PC-9 (cell line): ENCODE data around the gene C22orf42. TPM values are rescaled to one million over a fixed set of nuclear protein-coding genes. Genes with fewer than 3 reads are reported as not detected.

ENCODE experiments used
- BruUV-seq: library from RNA; stranded (reverse); fragments of 400-500 nt; replicated peaks from 2 replicates; lab custom pipeline; 2021; lab: Mats Ljungman, UMichigan
- CTCF ChIA-PET: fragments of 300-600 bp; sonication (Branson Sonifier 250); formaldehyde crosslinking; loops from one replicate; lab custom pipeline; 2022; ENCODE audit warnings: antibody characterized with exemption; lab: Charles Lee
- POLR2A ChIA-PET: fragments of 300-600 bp; sonication (Branson Sonifier 250); formaldehyde crosslinking; loops from one replicate; lab custom pipeline; 2022; ENCODE audit warnings: antibody characterized with exemption; ENCODE audit not compliant: unreplicated experiment; lab: Charles Lee
- DNase-seq, 2 experiments: peaks; one replicate each; pipeline versions ENCODE4 v3.0.0 to v3.0.0-alpha.2; 2015 to 2022; ENCODE audit warnings: mixed read lengths in 1 of 2
- H2AFZ ChIP-seq: fragments of 200-600 bp; sonication (generic); 2 replicates; pipeline ENCODE4 v1.8.1; 2017; ENCODE audit warnings: antibody characterized with exemption
- H3F3A ChIP-seq: fragments of 200-600 bp; sonication (generic); 2 replicates; pipeline ENCODE4 v1.8.1; 2017; ENCODE audit warnings: antibody characterized with exemption, mild to moderate bottlenecking, low read depth; ENCODE audit not compliant: insufficient read depth
- H3K27ac ChIP-seq: fragments of 200-600 bp; sonication (generic); 2 replicates; pipeline ENCODE4 v1.6.1; 2016; ENCODE audit warnings: mixed run types
- H3K27me3 ChIP-seq: fragments of 200-600 bp; sonication (generic); 2 replicates; pipeline ENCODE4 v1.6.1; 2016; ENCODE audit warnings: low read depth, mixed run types; ENCODE audit not compliant: insufficient read depth
- H3K36me3 ChIP-seq: fragments of 200-600 bp; sonication (generic); 2 replicates; pipeline ENCODE4 v1.6.1; 2016; ENCODE audit warnings: low read depth, mixed run types
- H3K4me1 ChIP-seq: fragments of 200-600 bp; sonication (generic); replicated peaks from 2 replicates; pipeline ENCODE4 v1.6.1; 2016; ENCODE audit warnings: mixed run types; ENCODE audit not compliant: insufficient read depth
- H3K4me2 ChIP-seq: fragments of 200-600 bp; sonication (generic); 2 replicates; pipeline ENCODE4 v1.6.1; 2017; ENCODE audit warnings: mixed run types
- H3K4me3 ChIP-seq: fragments of 200-600 bp; sonication (generic); 2 replicates; pipeline ENCODE4 v1.6.1; 2016; ENCODE audit warnings: mixed run types
- H3K79me2 ChIP-seq: fragments of 200-600 bp; sonication (generic); 2 replicates; pipeline ENCODE4 v1.6.1; 2017; ENCODE audit warnings: low read depth, mixed run types
- H3K9me2 ChIP-seq: fragments of 200-600 bp; sonication (generic); 2 replicates; pipeline ENCODE4 v1.8.1; 2017; ENCODE audit warnings: mild to moderate bottlenecking; ENCODE audit not compliant: insufficient read depth
- H3K9me3 ChIP-seq: fragments of 200-600 bp; sonication (generic); 2 replicates; pipeline ENCODE4 v1.8.1; 2016; ENCODE audit warnings: low read depth; ENCODE audit not compliant: insufficient read depth
- H4K20me1 ChIP-seq: fragments of 200-600 bp; sonication (generic); 2 replicates; pipeline ENCODE4 v1.8.1; 2017; ENCODE audit not compliant: insufficient read depth
- EZH2 ChIP-seq: fragments of 200-600 bp; sonication (generic); IDR thresholded peaks from 2 replicates; pipeline ENCODE4 v1.8.0; 2017; ENCODE audit warnings: antibody characterized with exemption, low read depth
- intact Hi-C: fragments of 100-400 bp; cut with micrococcal nuclease; formaldehyde crosslinking; loops from one replicate; pipeline ENCODE4 v1.10.0; 2022; ENCODE audit not compliant: unreplicated experiment
- total RNA-seq: library from RNA; stranded (reverse); gene quantifications from 2 replicates; pipeline ENCODE4 v1.2.3, GENCODE V29; 2021
- TF ChIP-seq, protein P1 (sequence below): fragments of 200-600 bp; sonication (generic); conservative IDR thresholded peaks from 2 replicates; pipeline ENCODE4 v1.6.1; 2017; ENCODE audit warnings: mixed run types, antibody characterized with exemption, mild to moderate bottlenecking, moderate library complexity

Gene C22orf42
- total RNA-seq, 1 experiment from 2014 or later: not detected

DNA sequence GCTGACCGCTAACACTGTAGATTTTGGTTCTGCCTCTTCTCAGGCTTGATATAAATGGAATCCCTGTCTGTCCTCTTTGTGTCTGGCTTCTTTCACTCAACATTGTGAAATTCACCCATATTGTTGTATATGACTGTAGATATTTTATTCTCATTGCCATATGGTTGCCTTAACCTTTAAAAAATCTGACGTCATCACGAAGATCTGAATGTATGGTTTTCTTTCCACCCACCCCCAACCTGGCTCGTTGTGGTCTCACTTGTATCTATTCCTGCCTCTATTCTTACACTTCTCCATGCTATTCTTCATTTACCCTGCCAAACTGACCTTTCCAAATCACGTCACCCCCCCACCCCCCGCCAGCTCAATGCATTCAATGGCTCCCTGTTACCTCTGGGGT lies 21.9 kb upstream of the C22orf42 start:
- no TSS peak for BruUV-seq
- TF ChIP-seq EZH2: no peak
- TF ChIP-seq, protein P1, sequence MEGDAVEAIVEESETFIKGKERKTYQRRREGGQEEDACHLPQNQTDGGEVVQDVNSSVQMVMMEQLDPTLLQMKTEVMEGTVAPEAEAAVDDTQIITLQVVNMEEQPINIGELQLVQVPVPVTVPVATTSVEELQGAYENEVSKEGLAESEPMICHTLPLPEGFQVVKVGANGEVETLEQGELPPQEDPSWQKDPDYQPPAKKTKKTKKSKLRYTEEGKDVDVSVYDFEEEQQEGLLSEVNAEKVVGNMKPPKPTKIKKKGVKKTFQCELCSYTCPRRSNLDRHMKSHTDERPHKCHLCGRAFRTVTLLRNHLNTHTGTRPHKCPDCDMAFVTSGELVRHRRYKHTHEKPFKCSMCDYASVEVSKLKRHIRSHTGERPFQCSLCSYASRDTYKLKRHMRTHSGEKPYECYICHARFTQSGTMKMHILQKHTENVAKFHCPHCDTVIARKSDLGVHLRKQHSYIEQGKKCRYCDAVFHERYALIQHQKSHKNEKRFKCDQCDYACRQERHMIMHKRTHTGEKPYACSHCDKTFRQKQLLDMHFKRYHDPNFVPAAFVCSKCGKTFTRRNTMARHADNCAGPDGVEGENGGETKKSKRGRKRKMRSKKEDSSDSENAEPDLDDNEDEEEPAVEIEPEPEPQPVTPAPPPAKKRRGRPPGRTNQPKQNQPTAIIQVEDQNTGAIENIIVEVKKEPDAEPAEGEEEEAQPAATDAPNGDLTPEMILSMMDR: no peak
- Histone ChIP-seq H3K9me3 (no peaks in the 10 kb centered on the region), H3K4me1 (no peaks in the 10 kb centered on the region), H3K27me3 (peaks cover 76% of the 10 kb centered on the region), H3K4me2 (no peak overlapping the region), H3K4me3 (no peak overlapping the region), H2AFZ (no peak overlapping the region), H3F3A (no peaks in the 10 kb centered on the region), H3K27ac (no peak overlapping the region), H3K9me2 (no peaks in the 10 kb centered on the region), H4K20me1 (no peaks in the 10 kb centered on the region), H3K36me3 (no peaks in the 10 kb centered on the region), H3K79me2 (no peaks in the 10 kb centered on the region)
- POLR2A ChIA-PET: no interaction called here
- CTCF ChIA-PET: no interaction called here
- intact Hi-C loops: no loop called here
- no peak for DNase-seq

DNA sequence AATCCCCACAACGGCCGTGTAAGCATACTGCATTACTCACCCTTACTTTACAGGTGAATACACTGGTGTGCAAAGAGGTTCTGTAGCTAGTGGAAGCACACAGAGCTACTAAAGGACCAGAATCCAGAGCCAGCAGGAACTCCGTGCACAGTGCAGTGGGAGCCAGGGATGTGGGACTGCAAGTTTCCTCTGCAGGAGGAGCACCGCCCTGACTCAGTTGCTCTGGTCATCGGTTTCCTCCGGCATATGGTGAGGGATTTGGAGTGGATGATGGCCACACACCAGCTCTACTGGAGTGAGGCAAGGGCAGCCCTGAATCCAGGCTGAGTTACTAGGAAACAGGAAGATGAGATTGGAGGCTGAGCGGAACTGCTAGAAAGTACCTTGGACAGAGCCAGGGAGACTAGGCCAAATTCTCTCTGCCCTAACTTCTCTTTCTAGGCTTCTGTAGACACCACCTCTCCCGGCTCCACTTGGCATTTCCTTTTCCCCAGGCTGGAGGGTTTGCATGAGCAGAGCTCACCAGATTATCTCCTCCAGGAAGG lies 18.2 kb upstream of the C22orf42 start:
- intact Hi-C loops: no loop called here
- Histone ChIP-seq H3F3A (no peaks in the 10 kb centered on the region), H4K20me1 (no peaks in the 10 kb centered on the region; the same call in 1 of the 2 replicates), H3K4me1 (no peaks in the 10 kb centered on the region), H3K27me3 (peaks cover 76% of the 10 kb centered on the region), H3K36me3 (no peaks in the 10 kb centered on the region), H3K79me2 (no peaks in the 10 kb centered on the region), H3K4me3 (no peak overlapping the region), H3K4me2 (no peak overlapping the region), H3K9me3 (no peaks in the 10 kb centered on the region), H2AFZ (no peak overlapping the region), H3K9me2 (no peaks in the 10 kb centered on the region), H3K27ac (no peak overlapping the region)
- BruUV-seq: no TSS peak
- ChIA-PET POLR2A (no interaction called here), CTCF (no interaction called here)
- no peak for DNase-seq
- TF ChIP-seq, protein P1: no peak
- TF ChIP-seq EZH2: no peak

DNA sequence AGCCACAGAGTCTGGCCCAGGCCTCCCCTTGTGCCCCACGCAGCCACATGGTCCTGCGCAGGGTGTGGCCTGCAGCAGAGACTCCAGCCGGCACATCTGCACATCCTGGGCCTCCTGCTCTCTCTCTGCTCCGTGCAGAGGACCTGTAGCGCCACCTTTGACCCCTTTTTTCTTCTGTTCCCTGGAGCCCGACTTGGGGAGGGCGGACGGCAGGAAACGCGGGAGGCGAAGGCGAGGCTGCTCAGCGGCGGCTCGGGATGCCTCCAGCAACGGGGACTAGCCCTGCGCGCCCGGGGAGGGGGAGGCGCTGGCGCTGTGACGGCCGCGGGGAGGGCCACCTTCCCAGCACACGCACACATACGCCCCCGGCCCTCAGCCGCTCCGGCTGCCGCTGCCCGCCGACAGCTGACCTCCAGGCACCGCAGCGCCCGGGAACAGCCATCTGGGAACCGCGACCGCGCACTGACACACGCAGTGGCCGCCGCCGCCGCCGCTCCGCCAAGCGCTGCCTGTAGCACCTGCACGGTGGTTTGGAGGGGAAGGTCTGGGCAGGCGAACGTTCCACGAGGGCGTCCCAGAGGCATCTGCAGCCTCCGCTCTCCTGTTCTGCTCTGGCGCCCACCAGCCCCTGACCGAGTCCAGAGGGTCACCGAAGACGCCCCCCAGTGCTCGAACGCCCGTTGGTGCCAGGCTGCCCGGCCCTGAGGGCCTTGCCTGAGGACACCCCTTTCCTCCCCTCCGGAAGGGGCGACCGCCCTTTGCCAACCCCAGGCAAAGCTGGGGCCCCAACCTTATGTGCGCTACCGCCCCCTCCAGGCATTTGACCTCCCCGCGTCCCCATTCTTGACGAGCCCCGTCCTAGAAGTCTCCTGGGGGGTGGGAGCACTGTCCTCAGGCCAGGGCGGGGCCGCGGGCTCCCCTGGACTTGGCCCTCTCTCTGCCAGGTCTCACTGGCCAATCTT lies 16.9 kb upstream of the C22orf42 start:
- DNase-seq: no peak
- Histone ChIP-seq H3K9me2 (no peaks in the 10 kb centered on the region), H3K79me2 (no peaks in the 10 kb centered on the region), H3K36me3 (no peaks in the 10 kb centered on the region), H3F3A (no peaks in the 10 kb centered on the region), H3K4me1 (no peaks in the 10 kb centered on the region), H3K27ac (no peak overlapping the region), H2AFZ (no peak overlapping the region), H3K27me3 (peaks cover 75% of the 10 kb centered on the region), H3K4me3 (no peak overlapping the region), H3K4me2 (no peak overlapping the region), H4K20me1 (no peaks in the 10 kb centered on the region; the same call in 1 of the 2 replicates), H3K9me3 (no peaks in the 10 kb centered on the region)
- TF ChIP-seq EZH2: no peak
- TF ChIP-seq, protein P1: no peak
- intact Hi-C loops: no loop called here
- CTCF ChIA-PET: no interaction called here
- BruUV-seq: no TSS peak
- POLR2A ChIA-PET: no interaction called here
